Stimulated activated CD4-positive, alpha-beta T cell treated with anti-CD3 and anti-CD28 coated beads, Interleukin-15, amount 100 ng/mL, for 24 hours (primary cell): ENCODE measurements around the gene LCN2.
"Not testable (repeated sequence)": the region's sequence is repeated elsewhere in the genome, so short reads cannot be mapped to it uniquely, and the experiment has no call there.

Experiments used
- DNase-seq: peaks from one replicate; pipeline ENCODE4 v3.0.0-alpha.2; 2020

LCN2 gene

DNA sequence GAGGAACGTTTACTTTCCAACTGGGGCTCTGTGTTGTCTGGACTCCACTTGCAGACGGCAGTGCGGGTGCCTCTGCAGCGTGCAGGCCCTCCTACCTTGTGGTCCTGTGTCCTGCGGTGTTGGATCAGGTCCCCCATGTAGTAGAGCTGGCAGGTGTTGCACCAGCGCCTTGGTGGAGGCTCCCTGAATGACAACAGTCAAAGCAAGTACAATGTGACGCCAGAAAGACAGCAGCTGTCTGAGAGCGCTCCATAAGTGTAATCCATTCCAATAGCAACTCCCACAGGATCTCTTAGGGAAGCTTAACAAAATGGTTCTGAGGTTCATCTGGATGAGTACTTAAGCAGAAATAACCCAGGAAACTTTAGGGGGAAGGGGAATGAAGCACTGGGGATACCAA is 20.7 kb downstream of the LCN2 start:
- DNase-seq: no peak

GRCh38 chr9:128174062-128174461 is 24.8 kb downstream of the LCN2 start:
- no peak for DNase-seq

DNA sequence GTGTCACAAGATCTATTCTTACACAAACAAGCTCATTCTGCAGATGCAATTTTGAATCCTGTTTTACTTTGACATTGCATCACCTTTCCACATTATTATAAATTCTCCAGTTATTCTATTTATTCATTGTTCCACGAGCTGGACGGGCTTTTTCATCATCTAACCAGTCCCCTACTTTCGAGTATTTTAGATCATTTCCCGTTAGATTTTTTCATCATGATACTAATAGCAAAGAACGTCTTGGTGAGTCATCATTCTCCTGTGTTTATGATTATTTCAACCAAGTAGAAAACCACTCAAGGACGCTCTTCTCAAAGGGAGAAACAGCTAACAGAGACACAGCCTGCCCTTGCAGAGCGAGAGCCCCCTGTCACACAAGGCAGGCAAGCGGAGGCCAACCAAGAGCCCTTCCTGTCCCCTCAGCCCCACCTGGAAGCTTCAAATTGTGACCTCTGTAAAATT is 25.9 kb downstream of the LCN2 start:
- DNase-seq: no peak

- DNase-seq: no peak
These were observed 26.5 kb downstream of the LCN2 start for GRCh38 chr9:128175726-128176125.

GRCh38 chr9:128178806-128179431 is 29.7 kb downstream of the LCN2 start:
- no peak for DNase-seq

- no peak for DNase-seq
These were observed 30.7 kb downstream of the LCN2 start for GRCh38 chr9:128180001-128180400.

DNA sequence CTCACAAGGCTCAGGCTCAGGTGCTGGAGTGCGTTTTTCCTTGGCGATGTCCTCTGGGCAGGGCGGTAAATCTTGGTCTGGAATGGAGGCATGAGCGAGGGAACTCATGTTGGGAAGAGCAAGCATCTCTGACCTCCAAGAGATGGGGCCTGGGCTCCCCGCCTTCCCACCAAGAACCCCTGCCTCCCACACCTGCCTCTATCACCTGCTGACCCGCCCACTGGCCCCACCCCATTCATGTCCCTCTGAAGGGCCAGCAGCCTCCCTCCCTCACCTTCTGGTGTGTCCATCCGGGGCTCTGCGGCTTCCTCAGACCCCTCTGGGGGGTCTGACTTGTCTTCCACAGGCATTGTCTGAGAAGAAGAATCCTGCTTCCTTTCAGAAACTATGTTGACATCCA is 31.2 kb downstream of the LCN2 start:
- DNase-seq: no peak

DNA sequence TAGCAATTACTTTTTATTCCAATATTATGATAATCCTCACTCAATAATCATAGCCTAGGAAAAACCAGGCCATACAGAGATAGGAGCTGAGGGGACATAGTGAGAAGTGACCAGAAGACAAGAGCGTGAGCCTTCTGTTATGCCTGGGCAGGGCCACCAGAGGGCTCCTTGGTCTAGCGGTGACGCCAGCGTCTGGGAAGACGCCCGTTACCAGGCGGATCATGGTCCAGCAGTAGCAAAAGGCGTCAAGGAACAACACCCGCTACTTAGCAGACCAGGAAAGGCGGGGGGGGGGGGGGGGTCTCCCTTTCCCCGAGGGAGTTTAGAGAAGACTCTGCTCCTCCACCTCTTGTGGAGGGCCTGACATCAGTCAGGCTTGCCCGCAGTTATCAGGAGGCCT is 32.2 kb downstream of the LCN2 start:
- not testable (repeated sequence) for DNase-seq

- DNase-seq: no peak
These were observed 33.8 kb downstream of the LCN2 start for GRCh38 chr9:128182893-128183588.

GRCh38 chr9:128185979-128186965 is 37.0 kb downstream of the LCN2 start:
- DNase-seq: no peak

GRCh38 chr9:128187361-128187760 is 38.1 kb downstream of the LCN2 start:
- DNase-seq: no peak

- DNase-seq: no peak
These were observed 39.0 kb downstream of the LCN2 start for GRCh38 chr9:128188209-128188608.

GRCh38 chr9:128190013-128190412 is 40.8 kb downstream of the LCN2 start:
- no peak for DNase-seq

GRCh38 chr9:128190516-128191405 is 41.5 kb downstream of the LCN2 start:
- no peak for DNase-seq

- DNase-seq: peak; percentile 82
These were observed 42.3 kb downstream of the LCN2 start, which contains the start of gene CIZ1 for GRCh38 chr9:128191406-128192046. Gene CIZ1, minus strand, starts transcription at chr9:128191572. Its CDS starts 715 bp downstream, at chr9:128190857.

DNA sequence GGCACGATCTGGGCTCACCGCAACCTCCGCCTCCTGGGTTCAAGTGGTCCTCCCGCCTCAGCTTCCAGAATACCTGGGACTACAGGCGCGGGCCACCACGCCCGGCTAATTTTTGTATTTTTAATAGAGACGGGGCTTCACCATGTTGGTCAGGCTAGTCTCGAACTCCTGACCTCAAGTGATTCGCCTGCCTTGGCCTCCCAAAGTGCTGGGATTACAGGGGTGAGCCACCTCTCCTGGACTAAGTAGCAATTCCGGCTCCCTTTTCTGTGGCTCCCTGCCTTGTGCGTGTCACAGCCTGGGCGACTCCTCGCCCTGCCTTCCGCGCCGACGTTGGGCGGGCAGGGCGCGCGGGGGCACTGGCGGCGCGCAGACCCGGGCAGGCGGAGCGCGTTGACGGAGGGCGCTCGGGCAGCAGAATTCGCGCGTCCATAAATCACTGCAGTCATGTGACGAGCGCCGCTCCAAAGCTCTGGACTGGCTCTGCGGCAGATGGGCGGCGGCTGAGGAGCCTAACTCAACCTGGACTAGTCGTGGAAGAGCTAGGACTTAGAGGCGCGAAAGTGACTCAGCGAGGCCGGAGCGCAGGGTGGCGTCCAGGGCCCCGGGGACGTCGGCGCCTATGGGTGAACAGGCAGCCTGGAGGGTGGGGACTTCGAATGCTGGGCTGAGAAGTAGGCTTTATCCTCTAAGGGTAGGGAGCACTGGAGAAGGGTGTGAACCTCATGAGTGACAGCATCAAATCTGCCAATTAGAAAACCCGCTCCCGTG is 43.5 kb downstream of the LCN2 start:
- peak; percentile 69 for DNase-seq

- no peak for DNase-seq
These were observed 44.3 kb downstream of the LCN2 start for GRCh38 chr9:128193469-128194096.

DNA sequence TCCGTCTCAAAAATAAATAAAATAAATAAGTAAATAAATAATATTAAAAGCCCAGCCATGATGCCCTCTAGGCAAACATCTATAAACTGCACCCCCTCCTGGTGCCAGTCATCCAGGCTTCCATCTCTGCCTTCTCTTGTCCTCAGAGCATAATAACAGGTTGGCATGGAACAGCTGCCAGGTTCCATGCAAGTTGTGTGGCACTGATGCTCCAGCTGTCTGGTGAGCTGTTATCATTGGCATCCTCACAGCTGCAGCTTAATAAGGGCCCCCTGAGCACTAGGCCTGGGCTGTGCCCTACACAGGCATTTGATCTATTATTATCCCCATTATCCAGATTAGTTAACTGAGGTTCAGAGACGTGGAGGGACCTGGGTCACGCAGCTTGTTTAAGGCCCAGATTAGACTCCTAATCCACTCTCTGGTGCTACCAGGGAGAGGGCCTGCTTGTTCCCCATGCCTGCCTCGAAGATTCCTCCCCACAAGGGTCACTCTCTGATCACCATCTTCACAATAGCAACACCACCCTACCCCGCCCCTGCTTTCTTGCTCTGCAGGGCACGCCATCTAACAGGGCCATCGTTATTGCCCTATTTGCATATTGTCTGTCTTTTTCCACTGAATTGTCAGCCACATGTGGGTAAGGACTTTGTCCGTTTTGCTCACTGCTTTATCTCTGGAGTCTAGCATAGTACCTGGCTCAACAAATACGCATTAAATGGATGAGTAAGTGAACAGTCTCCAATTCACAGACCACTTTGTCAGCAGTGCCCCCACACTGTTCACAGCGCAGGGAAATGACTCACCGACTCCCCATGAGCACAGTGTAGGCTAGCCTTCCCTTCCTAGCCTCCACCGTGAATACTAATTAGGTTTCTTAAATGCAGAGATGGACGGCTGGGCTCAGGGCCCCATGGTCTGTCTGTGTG is 52.5 kb downstream of the LCN2 start:
- DNase-seq: no peak

GRCh38 chr9:128202648-128203023 is 53.4 kb downstream of the LCN2 start:
- no peak for DNase-seq
